ENCODE measurements around the gene XDH. TPM values are rescaled to one million over a fixed set of nuclear protein-coding genes. Genes with fewer than 3 reads are reported as not detected.
A peak's percentile ranks its signal among the peaks of the same experiment; 100 is the strongest.

XDH gene
- total RNA-seq, 1 donor from 2014 or later: not detected

DNA sequence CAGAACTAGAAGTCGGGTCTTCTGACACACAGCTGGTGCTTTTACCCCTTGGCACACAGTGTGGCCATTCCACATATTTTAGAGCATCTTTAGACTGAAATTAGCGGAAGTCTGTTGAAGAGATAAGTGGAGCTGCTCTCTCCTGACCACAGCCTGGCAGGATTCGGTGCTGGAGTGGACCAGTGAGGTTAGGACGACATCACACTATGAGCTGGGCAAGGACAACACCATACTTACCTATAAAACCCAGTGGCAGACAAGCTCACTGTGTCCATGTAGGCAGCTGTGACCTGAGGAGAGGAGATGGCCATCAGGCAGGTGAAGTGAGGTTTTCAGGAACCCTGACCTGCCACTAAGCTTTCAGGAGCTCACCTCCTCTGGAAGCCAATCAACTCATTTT lies 70.1 kb downstream of the XDH start:
- no peaks in the 10 kb centered on the region for H3K36me3 Mint-ChIP-seq (ENCODE audit: low read depth)
- no peak overlapping the region for H3K4me3 Mint-ChIP-seq
- intact Hi-C loops (cut with micrococcal nuclease): no loop called here
- H3K4me1 Mint-ChIP-seq: no peaks in the 10 kb centered on the region
- H3K9me3 Mint-ChIP-seq: no peaks in the 10 kb centered on the region
- peaks cover 5% of the 10 kb centered on the region for H3K27me3 Mint-ChIP-seq
- no peak overlapping the region for H3K27ac Mint-ChIP-seq
- DNase-seq: no peak

DNA sequence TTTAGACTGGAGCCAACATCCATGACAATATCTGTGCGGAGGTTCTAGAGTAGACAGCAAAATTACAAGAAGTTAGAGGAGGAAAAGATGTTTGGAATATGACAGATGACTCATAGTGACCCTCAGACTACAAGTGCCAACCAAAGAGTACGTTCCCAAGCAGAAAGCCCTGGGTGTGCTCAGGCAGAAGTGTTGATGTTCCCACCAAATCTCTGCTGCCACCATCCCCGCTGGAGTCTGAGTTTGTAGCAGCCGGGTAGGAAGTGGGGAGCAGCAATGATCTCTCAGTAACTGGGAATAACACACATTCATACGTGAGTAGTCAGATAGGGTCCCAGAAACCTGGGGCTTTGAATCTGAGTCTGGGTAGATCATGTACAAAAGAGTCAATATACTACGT lies 73.2 kb downstream of the XDH start:
- H3K9me3 Mint-ChIP-seq: no peaks in the 10 kb centered on the region
- H3K4me1 Mint-ChIP-seq: no peaks in the 10 kb centered on the region
- H3K27me3 Mint-ChIP-seq: peaks cover 5% of the 10 kb centered on the region
- H3K27ac Mint-ChIP-seq: no peak overlapping the region
- DNase-seq: no peak
- no peak overlapping the region for H3K4me3 Mint-ChIP-seq
- intact Hi-C loops (cut with micrococcal nuclease): no loop called here
- H3K36me3 Mint-ChIP-seq (ENCODE audit: low read depth): no peaks in the 10 kb centered on the region

- H3K27ac Mint-ChIP-seq: no peak overlapping the region
- no peak for DNase-seq
- H3K4me1 Mint-ChIP-seq: no peaks in the 10 kb centered on the region
- H3K9me3 Mint-ChIP-seq: no peaks in the 10 kb centered on the region
- no peak overlapping the region for H3K4me3 Mint-ChIP-seq
- intact Hi-C loops (cut with micrococcal nuclease): no loop called here
- H3K36me3 Mint-ChIP-seq (ENCODE audit: low read depth): no peaks in the 10 kb centered on the region
- peaks cover 10% of the 10 kb centered on the region for H3K27me3 Mint-ChIP-seq
These were observed 74.8 kb downstream of the XDH start for GRCh38 chr2:31339696-31340095.

- Mint-ChIP-seq H3K9me3 (no peaks in the 10 kb centered on the region), H3K27ac (no peak overlapping the region), H3K4me3 (no peak overlapping the region), H3K36me3 (ENCODE audit: low read depth) (no peaks in the 10 kb centered on the region), H3K4me1 (no peaks in the 10 kb centered on the region), H3K27me3 (peaks cover 17% of the 10 kb centered on the region)
- intact Hi-C loops (cut with micrococcal nuclease): no loop called here
- DNase-seq: no peak
These were observed 76.7 kb downstream of the XDH start for GRCh38 chr2:31337860-31338259.

GRCh38 chr2:31337197-31337596 lies 77.3 kb downstream of the XDH start:
- H3K36me3 Mint-ChIP-seq (ENCODE audit: low read depth): no peaks in the 10 kb centered on the region
- no peak overlapping the region for H3K4me3 Mint-ChIP-seq
- no peak for DNase-seq
- no peaks in the 10 kb centered on the region for H3K9me3 Mint-ChIP-seq
- peaks cover 17% of the 10 kb centered on the region for H3K27me3 Mint-ChIP-seq
- H3K4me1 Mint-ChIP-seq: no peaks in the 10 kb centered on the region
- no peak overlapping the region for H3K27ac Mint-ChIP-seq
- intact Hi-C loops (cut with micrococcal nuclease): no loop called here

- peaks cover 21% of the 10 kb centered on the region for H3K27me3 Mint-ChIP-seq
- no peaks in the 10 kb centered on the region for H3K36me3 Mint-ChIP-seq (ENCODE audit: low read depth)
- intact Hi-C loops (cut with micrococcal nuclease): no loop called here
- H3K4me1 Mint-ChIP-seq: no peaks in the 10 kb centered on the region
- H3K27ac Mint-ChIP-seq: no peak overlapping the region
- DNase-seq: no peak
- H3K9me3 Mint-ChIP-seq: no peaks in the 10 kb centered on the region
- no peak overlapping the region for H3K4me3 Mint-ChIP-seq
These were observed 78.5 kb downstream of the XDH start for GRCh38 chr2:31335921-31336585.

DNA sequence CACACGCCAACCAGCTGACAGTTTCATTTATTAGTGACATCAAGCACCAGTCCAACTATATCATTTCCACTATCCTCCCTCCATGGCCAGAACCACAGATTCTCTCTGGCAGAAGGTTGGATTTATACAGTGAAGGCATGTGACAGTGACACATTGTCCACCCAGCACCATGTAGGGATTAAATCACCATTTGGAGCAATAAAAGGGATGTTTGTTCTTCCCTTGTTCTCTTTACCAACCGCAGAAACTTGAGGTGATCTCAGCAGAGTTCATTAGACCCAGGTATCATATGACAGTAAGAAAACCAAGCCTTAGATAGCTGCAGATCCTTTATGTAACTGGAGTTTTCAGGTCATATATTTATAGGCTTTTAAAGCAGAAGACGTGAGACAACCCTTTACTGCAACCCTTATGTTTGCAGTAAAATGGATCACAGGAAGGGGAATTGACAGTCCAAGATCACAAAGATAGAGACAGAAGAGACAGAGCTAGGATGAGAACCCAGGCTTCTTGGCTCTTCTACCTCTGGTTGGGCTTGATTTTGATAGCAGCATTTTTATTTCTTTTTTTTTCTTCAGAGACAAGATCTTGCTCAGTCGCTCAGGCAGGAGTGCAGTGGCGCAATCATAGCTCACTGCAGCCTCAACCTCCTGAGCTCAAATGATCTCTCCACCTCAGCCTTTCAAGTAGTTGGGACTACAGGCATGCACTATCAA lies 80.1 kb downstream of the XDH start:
- DNase-seq: no peak
- no peak overlapping the region for H3K4me3 Mint-ChIP-seq
- intact Hi-C loops (cut with micrococcal nuclease): loop anchor here (5.0 kb wide), 1 partner anchor 102 kb away; the partner anchor contains the start of gene EHD3
- H3K27ac Mint-ChIP-seq: no peak overlapping the region
- no peaks in the 10 kb centered on the region for H3K4me1 Mint-ChIP-seq
- H3K9me3 Mint-ChIP-seq: no peaks in the 10 kb centered on the region
- peaks cover 28% of the 10 kb centered on the region for H3K27me3 Mint-ChIP-seq
- no peaks in the 10 kb centered on the region for H3K36me3 Mint-ChIP-seq (ENCODE audit: low read depth)

GRCh38 chr2:31333527-31334183 lies 80.9 kb downstream of the XDH start:
- Mint-ChIP-seq H3K36me3 (ENCODE audit: low read depth) (no peaks in the 10 kb centered on the region), H3K4me1 (no peaks in the 10 kb centered on the region), H3K9me3 (no peaks in the 10 kb centered on the region), H3K4me3 (no peak overlapping the region), H3K27ac (no peak overlapping the region), H3K27me3 (peaks cover 28% of the 10 kb centered on the region)
- peak; percentile 94 for DNase-seq
- intact Hi-C loops (cut with micrococcal nuclease): loop anchor here (1.0 to 5.0 kb wide), 4 partner anchors 101 to 619 kb away; partner anchors contain the start of gene EHD3

- H3K4me3 Mint-ChIP-seq: no peak overlapping the region
- H3K27me3 Mint-ChIP-seq: peaks cover 28% of the 10 kb centered on the region
- intact Hi-C loops (cut with micrococcal nuclease): loop anchor here (1.0 to 5.0 kb wide), 4 partner anchors 101 to 619 kb away; partner anchors contain the start of gene EHD3
- no peak for DNase-seq
- no peaks in the 10 kb centered on the region for H3K36me3 Mint-ChIP-seq (ENCODE audit: low read depth)
- no peak overlapping the region for H3K27ac Mint-ChIP-seq
- no peaks in the 10 kb centered on the region for H3K4me1 Mint-ChIP-seq
- no peaks in the 10 kb centered on the region for H3K9me3 Mint-ChIP-seq
These were observed 81.5 kb downstream of the XDH start for GRCh38 chr2:31333046-31333445.

GRCh38 chr2:31332521-31332920 lies 82.0 kb downstream of the XDH start:
- intact Hi-C loops (cut with micrococcal nuclease): loop anchor here (2.0 to 5.0 kb wide), 2 partner anchors 100 to 470 kb away; partner anchors contain the start of gene EHD3
- Mint-ChIP-seq H3K9me3 (no peaks in the 10 kb centered on the region), H3K27me3 (peaks cover 33% of the 10 kb centered on the region), H3K4me1 (no peaks in the 10 kb centered on the region), H3K36me3 (ENCODE audit: low read depth) (no peaks in the 10 kb centered on the region), H3K4me3 (no peak overlapping the region), H3K27ac (no peak overlapping the region)
- no peak for DNase-seq

DNA sequence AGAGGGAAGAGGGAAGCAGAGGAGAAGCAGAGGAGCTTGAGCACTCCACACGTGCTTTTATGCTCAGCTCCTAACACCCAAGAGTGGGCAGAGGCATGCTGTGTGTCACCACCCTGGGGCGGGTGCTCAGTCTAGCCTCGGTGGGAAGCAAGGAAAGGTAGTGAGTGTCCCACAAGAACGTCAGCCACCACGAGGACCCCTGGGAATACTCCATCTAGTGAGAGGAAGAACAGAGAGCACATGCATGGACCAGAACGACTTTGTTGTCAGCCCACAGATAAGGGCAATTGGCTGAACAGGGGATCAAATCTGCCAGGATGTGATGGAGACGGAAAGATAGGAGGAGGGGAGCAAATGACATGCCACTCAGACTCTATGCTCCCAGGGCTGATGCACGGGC lies 83.4 kb downstream of the XDH start:
- H3K9me3 Mint-ChIP-seq: no peaks in the 10 kb centered on the region
- H3K4me1 Mint-ChIP-seq: peaks cover 1% of the 10 kb centered on the region
- no peak overlapping the region for H3K27ac Mint-ChIP-seq
- DNase-seq: no peak
- intact Hi-C loops (cut with micrococcal nuclease): loop anchor here (5.0 kb wide), 1 partner anchor 99 kb away; the partner anchor contains the start of gene EHD3
- peaks cover 40% of the 10 kb centered on the region for H3K27me3 Mint-ChIP-seq
- H3K4me3 Mint-ChIP-seq: no peak overlapping the region
- H3K36me3 Mint-ChIP-seq (ENCODE audit: low read depth): no peaks in the 10 kb centered on the region

DNA sequence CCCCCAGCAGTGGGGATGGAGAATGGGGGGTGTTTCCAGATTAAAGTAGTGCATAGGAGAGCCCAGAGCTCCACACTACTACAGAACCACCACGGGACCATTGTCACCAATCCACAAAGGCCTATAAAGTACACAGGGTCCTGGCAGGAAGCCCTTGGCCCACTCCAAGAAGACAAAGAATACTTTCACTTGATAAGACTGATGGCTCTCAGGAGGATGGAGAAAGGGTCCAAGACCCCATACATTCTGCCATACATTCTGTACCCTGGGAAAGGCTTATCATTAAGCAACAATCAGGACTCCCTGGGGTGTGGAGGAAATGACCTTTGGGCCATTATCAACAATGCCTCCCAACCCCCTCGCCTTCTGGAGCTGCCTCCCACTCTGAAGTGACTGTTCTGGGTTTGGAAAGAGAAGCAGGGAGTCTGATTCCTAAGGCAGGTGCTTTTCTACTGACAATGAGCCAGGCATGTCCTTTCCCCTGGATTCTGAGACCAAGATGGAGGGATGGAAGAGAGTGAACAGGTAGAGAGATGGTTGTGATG lies 85.4 kb downstream of the XDH start:
- intact Hi-C loops (cut with micrococcal nuclease): no loop called here
- peaks cover 14% of the 10 kb centered on the region for H3K4me1 Mint-ChIP-seq

GRCh38 chr2:31328026-31328425 lies 86.5 kb downstream of the XDH start:
- intact Hi-C loops (cut with micrococcal nuclease): no loop called here
- peaks cover 25% of the 10 kb centered on the region for H3K4me1 Mint-ChIP-seq
- H3K27ac Mint-ChIP-seq: no peak overlapping the region
- no peak overlapping the region for H3K4me3 Mint-ChIP-seq
- no peaks in the 10 kb centered on the region for H3K9me3 Mint-ChIP-seq
- H3K36me3 Mint-ChIP-seq (ENCODE audit: low read depth): no peaks in the 10 kb centered on the region
- no peak for DNase-seq
- H3K27me3 Mint-ChIP-seq: peaks cover 27% of the 10 kb centered on the region

More for the DNA sequence above, 85.4 kb downstream of the XDH start:
- no peaks in the 10 kb centered on the region for H3K36me3 Mint-ChIP-seq (ENCODE audit: low read depth)
- no peaks in the 10 kb centered on the region for H3K9me3 Mint-ChIP-seq
- H3K27ac Mint-ChIP-seq: no peak overlapping the region
- H3K4me3 Mint-ChIP-seq: no peak overlapping the region
- no peak for DNase-seq
- H3K27me3 Mint-ChIP-seq: peaks cover 33% of the 10 kb centered on the region

DNA sequence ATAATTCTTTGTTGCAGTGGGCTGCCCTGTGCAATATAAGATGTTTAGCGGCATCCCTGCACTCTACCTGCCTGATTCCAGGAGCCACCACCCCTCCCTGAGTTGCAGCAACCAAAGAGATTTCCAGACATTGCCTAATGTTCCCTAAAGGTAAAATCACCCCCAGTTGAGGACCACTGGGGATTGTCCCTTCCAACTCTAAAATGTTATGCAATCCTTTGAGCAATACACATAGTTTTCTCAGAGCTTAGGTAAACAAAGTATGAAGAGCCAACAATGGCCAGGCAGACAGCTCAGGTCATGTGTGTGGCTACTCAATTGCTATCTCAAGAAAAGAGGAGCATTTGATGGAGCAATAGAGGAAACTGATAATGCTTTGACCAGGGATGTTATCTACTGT lies 87.0 kb downstream of the XDH start:
- no peak overlapping the region for H3K4me3 Mint-ChIP-seq
- intact Hi-C loops (cut with micrococcal nuclease): no loop called here
- H3K36me3 Mint-ChIP-seq (ENCODE audit: low read depth): no peaks in the 10 kb centered on the region
- no peak overlapping the region for H3K27ac Mint-ChIP-seq
- no peaks in the 10 kb centered on the region for H3K9me3 Mint-ChIP-seq
- H3K27me3 Mint-ChIP-seq: peaks cover 27% of the 10 kb centered on the region
- no peak for DNase-seq
- H3K4me1 Mint-ChIP-seq: peaks cover 31% of the 10 kb centered on the region

Data from activated CD4-positive, alpha-beta T cell treated with anti-CD3 and anti-CD28 coated beads, Interleukin-2, amount 10 ng/mL, durations not matched to agents 24 days and 14 days (primary cell).